HepG2 (cell line): ENCODE results near the gene TUBGCP4. TPM values are rescaled to one million over a fixed set of nuclear protein-coding genes. Genes with fewer than 3 reads are reported as not detected.
A peak's percentile ranks its signal among the peaks of the same experiment; 100 is the strongest.

Source experiments
- HMGA1 ChIP-seq: sonication (generic); formaldehyde crosslinking; conservative IDR thresholded peaks from 2 replicates; pipeline ENCODE4 v1.4.0; 2020; ENCODE audit warnings: missing genetic modification reagents
- MAFF ChIP-seq: IDR thresholded peaks from 2 replicates; pipeline ENCODE4 v1.6.1; 2011; ENCODE audit warnings: low read depth, low read length, improper control_type of control experiment
- NFAT5 ChIP-seq: sonication (generic); formaldehyde crosslinking; IDR thresholded peaks from 2 replicates; pipeline ENCODE4 v1.4.0; 2020; ENCODE audit warnings: missing genetic modification reagents
- RXRB ChIP-seq: IDR thresholded peaks from 2 replicates; pipeline ENCODE4 v1.6.1; 2016; ENCODE audit warnings: borderline replicate concordance, missing genetic modification reagents, missing compliant biosample characterization
- SNAPC4 ChIP-seq: sonication (generic); formaldehyde crosslinking; IDR thresholded peaks from 2 replicates; pipeline ENCODE4 v1.4.0; 2020; ENCODE audit warnings: mild to moderate bottlenecking, missing genetic modification reagents
- ZNF143 ChIP-seq: sonication (generic); formaldehyde crosslinking; IDR thresholded peaks from 2 replicates; pipeline ENCODE4 v1.4.0; 2020; ENCODE audit warnings: missing genetic modification reagents
- ZNF24 ChIP-seq: fragments of 450-650 bp; IDR thresholded peaks from 2 replicates; pipeline ENCODE4 v1.6.1; 2017; ENCODE audit warnings: antibody characterized with exemption, mild to moderate bottlenecking
- ZNF296 ChIP-seq: sonication (generic); formaldehyde crosslinking; conservative IDR thresholded peaks from 2 replicates; pipeline ENCODE4 v1.5.0; 2020; ENCODE audit warnings: mild to moderate bottlenecking, missing genetic modification reagents
- ZNF331 ChIP-seq: sonication (generic); formaldehyde crosslinking; IDR thresholded peaks from 2 replicates; pipeline ENCODE4 v1.4.0; 2020; ENCODE audit warnings: missing genetic modification reagents
- ZNF430 ChIP-seq: sonication (generic); formaldehyde crosslinking; IDR thresholded peaks from 2 replicates; pipeline ENCODE4 v1.9.0; 2021; ENCODE audit warnings: mild to moderate bottlenecking, missing genetic modification reagents
- ZNF513 ChIP-seq: sonication (generic); formaldehyde crosslinking; conservative IDR thresholded peaks from 2 replicates; pipeline ENCODE4 v1.5.0; 2020; ENCODE audit warnings: missing genetic modification reagents
- ZNF678 ChIP-seq: sonication (generic); formaldehyde crosslinking; IDR thresholded peaks from 2 replicates; pipeline ENCODE4 v1.4.0; 2020; ENCODE audit warnings: mild to moderate bottlenecking, missing genetic modification reagents
- ZNF709 ChIP-seq: sonication (generic); formaldehyde crosslinking; IDR thresholded peaks from 2 replicates; pipeline ENCODE4 v1.5.0; 2020; ENCODE audit warnings: mild to moderate bottlenecking, missing genetic modification reagents
- ZSCAN12 ChIP-seq: sonication (generic); formaldehyde crosslinking; IDR thresholded peaks from 2 replicates; pipeline ENCODE4 v1.9.0; 2021; ENCODE audit warnings: mild to moderate bottlenecking, missing genetic modification reagents
- polyA plus RNA-seq, 8 experiments: library from polyadenylated mRNA; depleted of rRNA in 3 of 8; stranded (reverse) in 7 of 8; unstranded in 1 of 8; fragments of >200 nt; fragmentation: Illumina TruSeq in 4 of 8; extraction: Trizol in 4 of 8; gene quantifications; 2 replicates each; pipeline versions ENCODE4 v1.2.1 to v1.2.3, GENCODE V29; 2011 to 2016; ENCODE audit warnings: low read depth in 4 of 8, missing spikeins in 1 of 8, mixed read lengths in 1 of 8; ENCODE audit not compliant: insufficient read depth in 1 of 8
- total RNA-seq, 5 experiments: library from RNA; depleted of rRNA; stranded (reverse); fragments of >200 nt; fragmentation: Illumina TruSeq; extraction: Trizol; gene quantifications; 2 replicates each; pipeline ENCODE4 v1.2.3, GENCODE V29; 2016; ENCODE audit warnings: low read depth in 1 of 5
- TF ChIP-seq, protein P1 (sequence below): sonication (generic); formaldehyde crosslinking; IDR thresholded peaks from 2 replicates; pipeline ENCODE4 v1.4.0; 2020; ENCODE audit warnings: missing genetic modification reagents, borderline replicate concordance
- TF ChIP-seq, protein P2 (sequence below): sonication (generic); formaldehyde crosslinking; IDR thresholded peaks from 2 replicates; pipeline ENCODE4 v1.4.0; 2020; ENCODE audit warnings: missing genetic modification reagents

Gene TUBGCP4
- total and polyA plus RNA-seq, 2 of the 13 experiments (the other 11 are each of a cell fraction or from before 2014, with no cell fraction given) = 15.0 to 20.5 TPM

- TF ChIP-seq ZNF513 (no peak), HMGA1 (CRISPR knock-in tag) (no peak), ZNF24 (no peak), MAFF (peak; percentile 85), SNAPC4 (no peak), ZNF709 (CRISPR knock-in tag) (no peak), ZNF678 (CRISPR knock-in tag) (no peak), NFAT5 (CRISPR knock-in tag) (no peak), ZNF143 (CRISPR knock-in tag) (no peak), ZNF331 (CRISPR knock-in tag) (peak; percentile 19; the same call in 1 of the 2 replicates), ZNF430 (CRISPR knock-in tag) (no peak), RXRB (peak; percentile 60; the same call in 1 of the 2 replicates), ZNF296 (CRISPR knock-in tag) (no peak), ZSCAN12 (CRISPR knock-in tag) (no peak)
- TF ChIP-seq, protein P1, sequence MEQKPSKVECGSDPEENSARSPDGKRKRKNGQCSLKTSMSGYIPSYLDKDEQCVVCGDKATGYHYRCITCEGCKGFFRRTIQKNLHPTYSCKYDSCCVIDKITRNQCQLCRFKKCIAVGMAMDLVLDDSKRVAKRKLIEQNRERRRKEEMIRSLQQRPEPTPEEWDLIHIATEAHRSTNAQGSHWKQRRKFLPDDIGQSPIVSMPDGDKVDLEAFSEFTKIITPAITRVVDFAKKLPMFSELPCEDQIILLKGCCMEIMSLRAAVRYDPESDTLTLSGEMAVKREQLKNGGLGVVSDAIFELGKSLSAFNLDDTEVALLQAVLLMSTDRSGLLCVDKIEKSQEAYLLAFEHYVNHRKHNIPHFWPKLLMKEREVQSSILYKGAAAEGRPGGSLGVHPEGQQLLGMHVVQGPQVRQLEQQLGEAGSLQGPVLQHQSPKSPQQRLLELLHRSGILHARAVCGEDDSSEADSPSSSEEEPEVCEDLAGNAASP (CRISPR knock-in tag) = peak; percentile 62; the same call in 1 of the 2 replicates
- TF ChIP-seq, protein P2, sequence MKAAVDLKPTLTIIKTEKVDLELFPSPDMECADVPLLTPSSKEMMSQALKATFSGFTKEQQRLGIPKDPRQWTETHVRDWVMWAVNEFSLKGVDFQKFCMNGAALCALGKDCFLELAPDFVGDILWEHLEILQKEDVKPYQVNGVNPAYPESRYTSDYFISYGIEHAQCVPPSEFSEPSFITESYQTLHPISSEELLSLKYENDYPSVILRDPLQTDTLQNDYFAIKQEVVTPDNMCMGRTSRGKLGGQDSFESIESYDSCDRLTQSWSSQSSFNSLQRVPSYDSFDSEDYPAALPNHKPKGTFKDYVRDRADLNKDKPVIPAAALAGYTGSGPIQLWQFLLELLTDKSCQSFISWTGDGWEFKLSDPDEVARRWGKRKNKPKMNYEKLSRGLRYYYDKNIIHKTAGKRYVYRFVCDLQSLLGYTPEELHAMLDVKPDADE (CRISPR knock-in tag) = no peak
These were observed 69.9 kb downstream of the TUBGCP4 start (continued) for GRCh38 chr15:43440721-43441281.
